Inflammatory macrophage treated with lipopolysaccharide for 4 hours (primary cell): ENCODE measurements around the gene KRTAP5-2.
A peak's percentile ranks its signal among the peaks of the same experiment; 100 is the strongest.
"Not testable (repeated sequence)": the region's sequence is repeated elsewhere in the genome, so short reads cannot be mapped to it uniquely, and the experiment has no call there.

Experiments
- DNase-seq: peaks from one replicate; pipeline ENCODE4 v3.0.0-alpha.2; 2020

KRTAP5-2 gene

GRCh38 chr11:1625541-1625940 is 27.4 kb upstream of the KRTAP5-2 start:
- no peak for DNase-seq

GRCh38 chr11:1624621-1625020 is 26.5 kb upstream of the KRTAP5-2 start:
- DNase-seq, result no peak

- no peak for DNase-seq
Measured at GRCh38 chr11:1623716-1624115, 25.6 kb upstream of the KRTAP5-2 start.

GRCh38 chr11:1622086-1622485 is 24.0 kb upstream of the KRTAP5-2 start, which contains the start of gene KRTAP5-4:
KRTAP5-4 (minus strand) TSS chr11:1622138; CDS start chr11:1622093, 45 bp downstream.
- DNase-seq, result no peak

GRCh38 chr11:1619449-1619848 is 21.4 kb upstream of the KRTAP5-2 start:
- peak; percentile 27 for DNase-seq

GRCh38 chr11:1618231-1618630 is 20.1 kb upstream of the KRTAP5-2 start:
- DNase-seq, result no peak

GRCh38 chr11:1608363-1608762 is 10.3 kb upstream of the KRTAP5-2 start, which contains the start of gene KRTAP5-3:
KRTAP5-3 (minus strand) TSS chr11:1608463; CDS start chr11:1608385, 78 bp downstream.
- DNase-seq, result no peak

GRCh38 chr11:1607901-1608300 is 9.8 kb upstream of the KRTAP5-2 start:
- not testable (repeated sequence) for DNase-seq

GRCh38 chr11:1607156-1607845 is 9.2 kb upstream of the KRTAP5-2 start:
- DNase-seq, result not testable (repeated sequence)

- peak; percentile 9 for DNase-seq
Measured at GRCh38 chr11:1605923-1606322, 7.8 kb upstream of the KRTAP5-2 start.

- DNase-seq, result no peak
Measured at GRCh38 chr11:1604711-1605110, 6.6 kb upstream of the KRTAP5-2 start.

- no peak for DNase-seq
Measured at GRCh38 chr11:1604181-1604580, 6.1 kb upstream of the KRTAP5-2 start.

GRCh38 chr11:1603629-1604028 is 5.5 kb upstream of the KRTAP5-2 start:
- no peak for DNase-seq

GRCh38 chr11:1601663-1602062 is 3.6 kb upstream of the KRTAP5-2 start:
- not testable (repeated sequence) for DNase-seq

- DNase-seq, result no peak
Measured at GRCh38 chr11:1600626-1601025, 2.5 kb upstream of the KRTAP5-2 start.

- DNase-seq, result no peak
Measured at GRCh38 chr11:1598816-1599215, 722 bp upstream of the KRTAP5-2 start.

- not testable (repeated sequence) for DNase-seq
Measured at GRCh38 chr11:1598406-1598805, 312 bp upstream of the KRTAP5-2 start.

GRCh38 chr11:1597331-1597993 is 632 bp downstream of the KRTAP5-2 start:
- DNase-seq, result no peak

- DNase-seq, result not testable (repeated sequence)
Measured at GRCh38 chr11:1596576-1597121, 1.4 kb downstream of the KRTAP5-2 start.

GRCh38 chr11:1595994-1596575 is 2.0 kb downstream of the KRTAP5-2 start:
- not testable (repeated sequence) for DNase-seq

GRCh38 chr11:1592628-1593027 is 5.5 kb downstream of the KRTAP5-2 start:
- DNase-seq, result no peak

GRCh38 chr11:1589996-1590395 is 8.1 kb downstream of the KRTAP5-2 start:
- DNase-seq, result no peak

- DNase-seq, result peak; percentile 94
Measured at GRCh38 chr11:1589191-1589963, 8.7 kb downstream of the KRTAP5-2 start.
